ENCODE data around the gene TBC1D8. TPM values are rescaled to one million over a fixed set of nuclear protein-coding genes. Genes with fewer than 3 reads are reported as not detected.

The TBC1D8 gene
- total and polyA plus RNA-seq, 12 donors, result 7.6 to 17.2 (median 10.8) TPM

GRCh38 chr2:101150306-101151145 is 656 bp downstream of the TBC1D8 start:
- Histone ChIP-seq H3K27me3 (no peaks in the 10 kb centered on the region), H3K9me3 (replicated peaks in 1 of 3) (no peaks in the 10 kb centered on the region), H3K27ac (peak overlapping the region in 3 of 5 donors; percentile 34 to 91 (median 68)), H3K4me3 (peak overlapping the region in 2 of 4 donors; percentile 62 to 94), H3K36me3 (replicated peaks in 1 of 2) (no peaks in the 10 kb centered on the region), H3K4me1 (replicated peaks in 1 of 2) (peaks cover 0 to 32% of the 10 kb centered on the region in 2 donors)
- WGBS, 4 donors, result 3 to 8% (median 3%) methylated on average over 17 to 76 of the region's 76 CpGs
- intact Hi-C loops (cut with DNase I), result loop anchor here (5.0 kb wide), 3 partner anchors 108 to 138 kb away; no protein-coding TSS in a partner anchor
- TF ChIP-seq POLR2A (IDR thresholded peaks at IDR 0.05), result no peak
- DNase-seq, result peak; percentile 10 to 57 (median 37)

DNA sequence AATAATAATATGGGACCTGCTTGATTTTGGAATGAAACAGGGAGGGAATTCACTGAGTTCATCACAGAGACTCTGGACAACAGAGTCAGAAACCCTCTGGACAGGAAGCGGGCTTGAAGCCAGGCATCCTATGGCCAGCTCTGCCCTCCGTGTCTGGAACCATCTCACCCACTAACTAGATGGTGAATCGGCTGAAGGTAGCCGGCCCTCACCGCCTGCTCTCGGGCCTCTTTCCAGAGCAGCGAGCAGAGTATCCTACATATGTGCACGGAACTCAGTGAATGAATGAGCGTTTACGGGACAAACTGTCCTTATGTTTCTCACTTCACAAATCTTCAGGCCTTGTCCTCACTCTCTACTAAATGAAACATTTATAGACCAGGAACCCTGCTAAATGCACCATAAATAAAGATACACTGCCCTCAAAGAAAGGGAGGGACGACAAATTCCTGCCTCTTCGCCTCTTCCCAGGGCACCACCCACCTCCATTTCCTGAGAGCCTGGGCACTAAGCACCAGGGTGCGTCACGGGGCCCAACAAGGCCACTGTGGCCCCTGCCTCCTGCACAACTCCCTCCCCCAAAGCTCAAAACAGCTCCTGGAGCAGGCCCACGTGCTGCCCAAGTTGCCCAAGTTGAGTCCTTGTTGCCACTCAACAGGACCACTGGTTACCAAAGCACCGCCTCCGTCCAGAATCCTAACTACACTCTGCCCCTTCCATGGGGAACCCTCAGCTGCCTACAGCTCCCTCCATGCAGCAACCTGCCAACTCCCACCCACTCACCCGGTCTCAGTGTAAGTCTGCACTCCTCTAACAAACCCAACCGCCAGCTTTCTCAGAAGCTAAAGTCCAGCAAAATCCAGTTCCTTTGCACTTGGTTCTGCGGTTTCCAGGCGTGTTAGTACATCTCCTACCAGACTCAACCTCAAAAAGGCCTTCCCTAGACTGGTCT is 1.7 kb downstream of the TBC1D8 start:
- no peaks in the 10 kb centered on the region for H3K36me3 ChIP-seq (replicated peaks in 1 of 2)
- H3K27me3 ChIP-seq, result no peaks in the 10 kb centered on the region
- TF ChIP-seq, protein P1, sequence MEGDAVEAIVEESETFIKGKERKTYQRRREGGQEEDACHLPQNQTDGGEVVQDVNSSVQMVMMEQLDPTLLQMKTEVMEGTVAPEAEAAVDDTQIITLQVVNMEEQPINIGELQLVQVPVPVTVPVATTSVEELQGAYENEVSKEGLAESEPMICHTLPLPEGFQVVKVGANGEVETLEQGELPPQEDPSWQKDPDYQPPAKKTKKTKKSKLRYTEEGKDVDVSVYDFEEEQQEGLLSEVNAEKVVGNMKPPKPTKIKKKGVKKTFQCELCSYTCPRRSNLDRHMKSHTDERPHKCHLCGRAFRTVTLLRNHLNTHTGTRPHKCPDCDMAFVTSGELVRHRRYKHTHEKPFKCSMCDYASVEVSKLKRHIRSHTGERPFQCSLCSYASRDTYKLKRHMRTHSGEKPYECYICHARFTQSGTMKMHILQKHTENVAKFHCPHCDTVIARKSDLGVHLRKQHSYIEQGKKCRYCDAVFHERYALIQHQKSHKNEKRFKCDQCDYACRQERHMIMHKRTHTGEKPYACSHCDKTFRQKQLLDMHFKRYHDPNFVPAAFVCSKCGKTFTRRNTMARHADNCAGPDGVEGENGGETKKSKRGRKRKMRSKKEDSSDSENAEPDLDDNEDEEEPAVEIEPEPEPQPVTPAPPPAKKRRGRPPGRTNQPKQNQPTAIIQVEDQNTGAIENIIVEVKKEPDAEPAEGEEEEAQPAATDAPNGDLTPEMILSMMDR (IDR thresholded peaks at IDR 0.05), result no peak
- TF ChIP-seq POLR2A (IDR thresholded peaks at IDR 0.05), result no peak
- intact Hi-C loops (cut with DNase I), result loop anchor here (5.0 kb wide), 3 partner anchors 107 to 137 kb away; no protein-coding TSS in a partner anchor
- peak in 2 of 7 donors; percentile 25 to 27 for DNase-seq
- WGBS, 4 donors, result 83 to 89% (median 86%) methylated on average over 16 to 21 of the region's 21 CpGs
- H3K4me1 ChIP-seq (replicated peaks in 1 of 2), result peaks cover 0 to 32% of the 10 kb centered on the region in 2 donors
- H3K4me3 ChIP-seq, result peak overlapping the region in 1 of 4 donors; percentile 94
- no peaks in the 10 kb centered on the region for H3K9me3 ChIP-seq (replicated peaks in 1 of 3)
- peak overlapping the region in 1 of 5 donors; percentile 2 for H3K27ac ChIP-seq

- Histone ChIP-seq H3K4me1 (replicated peaks in 1 of 2) (peaks cover 0 to 32% of the 10 kb centered on the region in 2 donors), H3K27ac (no peak overlapping the region), H3K36me3 (replicated peaks in 1 of 2) (no peaks in the 10 kb centered on the region), H3K9me3 (replicated peaks in 1 of 3) (no peaks in the 10 kb centered on the region), H3K27me3 (no peaks in the 10 kb centered on the region), H3K4me3 (no peak overlapping the region)
- 93 to 95% (median 94%) methylated on average over 5 of the region's 5 CpGs for WGBS, 4 donors
- DNase-seq, result no peak
- intact Hi-C loops (cut with DNase I), result no loop called here
- TF ChIP-seq POLR2A (IDR thresholded peaks at IDR 0.05), result no peak
- TF ChIP-seq, protein P1 (IDR thresholded peaks at IDR 0.05), result no peak
Measured at GRCh38 chr2:101148777-101149176, 2.4 kb downstream of the TBC1D8 start.

DNA sequence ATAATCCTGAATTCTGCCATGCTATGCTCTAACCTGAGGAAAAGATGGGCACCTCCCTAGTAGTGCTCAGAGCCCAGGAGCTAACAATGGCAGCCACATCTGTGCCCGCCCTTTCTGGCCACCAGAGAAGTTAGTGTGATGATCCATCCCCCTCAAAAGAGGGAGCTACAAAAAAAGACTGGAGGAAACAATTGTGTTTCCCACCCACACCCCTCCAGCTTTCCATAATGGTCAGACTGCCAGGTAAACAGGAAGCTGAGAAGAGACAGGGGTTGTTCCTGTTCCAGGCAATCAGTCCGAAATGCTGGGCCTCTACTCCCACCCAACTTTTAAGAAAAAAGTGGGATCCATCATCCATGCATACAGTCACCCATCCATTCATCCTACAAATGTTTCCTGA is 3.2 kb downstream of the TBC1D8 start:
- peaks cover 0 to 30% of the 10 kb centered on the region in 2 donors for H3K4me1 ChIP-seq (replicated peaks in 1 of 2)
- DNase-seq, result no peak
- H3K27me3 ChIP-seq, result no peaks in the 10 kb centered on the region
- intact Hi-C loops (cut with DNase I), result no loop called here
- TF ChIP-seq, protein P1 (IDR thresholded peaks at IDR 0.05), result no peak
- no peak for TF ChIP-seq POLR2A (IDR thresholded peaks at IDR 0.05)
- 68 to 94% (median 82%) methylated on average over 2 of the region's 2 CpGs for WGBS, 4 donors
- no peaks in the 10 kb centered on the region for H3K9me3 ChIP-seq (replicated peaks in 1 of 3)
- H3K4me3 ChIP-seq, result no peak overlapping the region
- H3K27ac ChIP-seq, result no peak overlapping the region
- no peaks in the 10 kb centered on the region for H3K36me3 ChIP-seq (replicated peaks in 1 of 2)
